MCF 10A (cell line): Measurements from ENCODE around the gene CABP2. TPM values are rescaled to one million over a fixed set of nuclear protein-coding genes. Genes with fewer than 3 reads are reported as not detected.

ENCODE experiments used
- BruUV-seq: library from RNA; stranded (reverse); fragments of 400-500 nt; replicated peaks from 2 replicates; lab custom pipeline; 2021; lab: Mats Ljungman, UMichigan
- CTCF ChIA-PET: fragments of 300-600 bp; sonication (Branson Sonifier 250); formaldehyde crosslinking; extraction: SDS; loops from one replicate; lab custom pipeline; 2021; ENCODE audit warnings: antibody characterized with exemption, inconsistent platforms; lab: Yijun Ruan, JAX
- POLR2A ChIA-PET: fragments of 300-600, 350-650 bp; sonication (Branson Sonifier 250); formaldehyde crosslinking; extraction: SDS; loops from one replicate; lab custom pipeline; 2020; ENCODE audit warnings: antibody characterized with exemption, inconsistent platforms; lab: Yijun Ruan, JAX
- DNase-seq: peaks from one replicate; pipeline ENCODE4 v3.0.0-alpha.2; 2018; ENCODE audit not compliant: unreplicated experiment
- H3K27ac Mint-ChIP-seq: one replicate; pipeline ENCODE4 v1.8.0; 2022; ENCODE audit warnings: mild to moderate bottlenecking, low read depth, mixed read lengths; ENCODE audit not compliant: unreplicated experiment
- H3K27me3 Mint-ChIP-seq: one replicate; pipeline ENCODE4 v1.8.0; 2022; ENCODE audit warnings: mixed read lengths; ENCODE audit not compliant: insufficient read depth, unreplicated experiment
- H3K36me3 Mint-ChIP-seq: one replicate; pipeline ENCODE4 v1.8.0; 2022; ENCODE audit warnings: mild to moderate bottlenecking, moderate library complexity, mixed read lengths; ENCODE audit not compliant: insufficient read depth, unreplicated experiment
- H3K4me1 Mint-ChIP-seq: one replicate; pipeline ENCODE4 v1.8.0; 2022; ENCODE audit warnings: mixed read lengths; ENCODE audit not compliant: insufficient read depth, unreplicated experiment
- H3K4me3 Mint-ChIP-seq: one replicate; pipeline ENCODE4 v1.8.0; 2022; ENCODE audit warnings: mild to moderate bottlenecking, moderate library complexity, mixed read lengths; ENCODE audit not compliant: unreplicated experiment
- H3K9me3 Mint-ChIP-seq: one replicate; pipeline ENCODE4 v1.8.0; 2022; ENCODE audit warnings: mixed read lengths; ENCODE audit not compliant: unreplicated experiment
- intact Hi-C: fragments of 100-400 bp; cut with micrococcal nuclease; formaldehyde crosslinking; loops from 2 replicates; pipeline ENCODE4 v1.14.1; 2022
- total RNA-seq: library from RNA; stranded (reverse); gene quantifications from 2 replicates; pipeline ENCODE4 v1.2.3, GENCODE V29; 2022
- TF ChIP-seq, protein P1 (sequence below): fragments of 200-600 bp; IDR thresholded peaks from one replicate; pipeline ENCODE4 v1.8.0; 2022; ENCODE audit warnings: antibody characterized with exemption, mild to moderate bottlenecking; ENCODE audit not compliant: unreplicated experiment

The CABP2 gene
- total RNA-seq, 1 experiment from 2014 or later, result not detected

DNA sequence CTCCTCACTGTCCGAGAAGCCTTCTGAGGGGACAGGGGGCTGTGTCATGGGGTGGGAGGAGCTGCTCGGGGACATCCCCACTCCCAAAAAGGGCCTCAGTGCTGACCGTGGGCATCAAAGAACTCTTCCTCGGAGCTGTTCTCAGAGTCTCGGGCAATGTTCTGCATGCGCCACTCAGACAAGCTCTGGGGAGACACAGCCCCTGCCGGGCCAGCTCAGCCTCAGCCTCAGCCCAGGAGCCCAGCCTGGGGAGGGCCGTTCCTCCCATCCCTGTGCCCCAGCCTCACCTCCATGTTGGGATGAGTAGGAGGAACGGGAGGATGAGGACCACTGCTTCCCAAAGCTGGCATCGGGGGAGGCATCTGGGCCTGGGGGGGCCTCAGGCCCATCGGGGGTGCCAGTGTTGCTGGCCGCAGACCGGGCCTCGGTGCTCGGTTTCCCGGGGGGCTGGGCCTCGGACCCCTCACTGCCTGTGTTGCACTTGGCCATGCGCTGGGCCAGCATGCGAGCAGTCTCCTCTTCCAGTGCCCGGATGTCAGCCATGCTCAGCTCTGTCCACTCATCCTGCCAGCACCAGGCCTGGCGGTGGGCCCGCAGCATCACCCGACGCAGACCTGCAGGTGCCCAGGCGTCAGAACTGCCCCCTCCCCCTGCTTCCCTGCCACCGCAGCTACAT lies 23.3 kb downstream of the CABP2 start:
- ChIA-PET POLR2A (interaction anchor here (1.2 kb wide), 1 partner anchor 32 kb away, joined by 3 read pairs; no protein-coding TSS in a partner anchor), CTCF (interaction anchor here (0.7 kb wide), 1 partner anchor 29 kb away, joined by 3 read pairs; no protein-coding TSS in a partner anchor)
- intact Hi-C loops, result no loop called here

DNA sequence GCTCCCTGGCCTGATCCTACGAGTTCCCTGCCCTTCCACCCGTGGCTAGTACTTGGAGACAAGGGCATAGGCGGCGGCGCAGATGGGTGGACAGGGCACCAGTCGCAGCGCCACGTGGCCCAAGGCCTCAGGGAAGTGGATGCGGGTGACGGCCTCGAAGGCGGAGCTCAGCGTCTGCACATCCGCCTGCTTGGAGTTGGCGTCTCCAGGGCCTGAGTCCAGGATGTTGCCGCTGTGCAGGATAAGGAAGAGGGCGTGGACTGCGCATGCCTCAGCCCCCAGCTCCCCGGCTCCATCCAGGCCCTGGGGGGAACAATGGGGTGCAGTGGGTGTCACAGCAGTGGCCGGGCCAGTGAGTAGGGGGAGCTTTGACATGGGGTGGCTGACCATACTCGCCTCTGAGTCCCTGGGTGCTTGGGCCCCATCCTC lies 24.7 kb downstream of the CABP2 start:
- intact Hi-C loops, result no loop called here
- Mint-ChIP-seq H3K27me3 (no peaks in the 10 kb centered on the region), H3K4me3 (no peak overlapping the region), H3K9me3 (no peaks in the 10 kb centered on the region), H3K36me3 (peaks cover 32% of the 10 kb centered on the region), H3K27ac (no peak overlapping the region), H3K4me1 (peaks cover 7% of the 10 kb centered on the region)
- TF ChIP-seq, protein P1, sequence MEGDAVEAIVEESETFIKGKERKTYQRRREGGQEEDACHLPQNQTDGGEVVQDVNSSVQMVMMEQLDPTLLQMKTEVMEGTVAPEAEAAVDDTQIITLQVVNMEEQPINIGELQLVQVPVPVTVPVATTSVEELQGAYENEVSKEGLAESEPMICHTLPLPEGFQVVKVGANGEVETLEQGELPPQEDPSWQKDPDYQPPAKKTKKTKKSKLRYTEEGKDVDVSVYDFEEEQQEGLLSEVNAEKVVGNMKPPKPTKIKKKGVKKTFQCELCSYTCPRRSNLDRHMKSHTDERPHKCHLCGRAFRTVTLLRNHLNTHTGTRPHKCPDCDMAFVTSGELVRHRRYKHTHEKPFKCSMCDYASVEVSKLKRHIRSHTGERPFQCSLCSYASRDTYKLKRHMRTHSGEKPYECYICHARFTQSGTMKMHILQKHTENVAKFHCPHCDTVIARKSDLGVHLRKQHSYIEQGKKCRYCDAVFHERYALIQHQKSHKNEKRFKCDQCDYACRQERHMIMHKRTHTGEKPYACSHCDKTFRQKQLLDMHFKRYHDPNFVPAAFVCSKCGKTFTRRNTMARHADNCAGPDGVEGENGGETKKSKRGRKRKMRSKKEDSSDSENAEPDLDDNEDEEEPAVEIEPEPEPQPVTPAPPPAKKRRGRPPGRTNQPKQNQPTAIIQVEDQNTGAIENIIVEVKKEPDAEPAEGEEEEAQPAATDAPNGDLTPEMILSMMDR, result no peak
- BruUV-seq, result no TSS peak
- CTCF ChIA-PET, result interaction anchor here (0.7 kb wide), 1 partner anchor 22 kb away, joined by 3 read pairs; no protein-coding TSS in a partner anchor
- no peak for DNase-seq
- POLR2A ChIA-PET, result interaction anchor here (0.7 kb wide), 1 partner anchor 9 kb away, joined by 3 read pairs; the partner anchor contains the start of gene CDK2AP2

More for the DNA sequence above, 23.3 kb downstream of the CABP2 start:
- no peak for DNase-seq
- BruUV-seq, result no TSS peak
- Mint-ChIP-seq H3K9me3 (no peaks in the 10 kb centered on the region), H3K4me1 (peaks cover 7% of the 10 kb centered on the region), H3K4me3 (no peak overlapping the region), H3K27ac (no peak overlapping the region), H3K36me3 (peaks cover 21% of the 10 kb centered on the region), H3K27me3 (no peaks in the 10 kb centered on the region)
- TF ChIP-seq, protein P1, result no peak

DNA sequence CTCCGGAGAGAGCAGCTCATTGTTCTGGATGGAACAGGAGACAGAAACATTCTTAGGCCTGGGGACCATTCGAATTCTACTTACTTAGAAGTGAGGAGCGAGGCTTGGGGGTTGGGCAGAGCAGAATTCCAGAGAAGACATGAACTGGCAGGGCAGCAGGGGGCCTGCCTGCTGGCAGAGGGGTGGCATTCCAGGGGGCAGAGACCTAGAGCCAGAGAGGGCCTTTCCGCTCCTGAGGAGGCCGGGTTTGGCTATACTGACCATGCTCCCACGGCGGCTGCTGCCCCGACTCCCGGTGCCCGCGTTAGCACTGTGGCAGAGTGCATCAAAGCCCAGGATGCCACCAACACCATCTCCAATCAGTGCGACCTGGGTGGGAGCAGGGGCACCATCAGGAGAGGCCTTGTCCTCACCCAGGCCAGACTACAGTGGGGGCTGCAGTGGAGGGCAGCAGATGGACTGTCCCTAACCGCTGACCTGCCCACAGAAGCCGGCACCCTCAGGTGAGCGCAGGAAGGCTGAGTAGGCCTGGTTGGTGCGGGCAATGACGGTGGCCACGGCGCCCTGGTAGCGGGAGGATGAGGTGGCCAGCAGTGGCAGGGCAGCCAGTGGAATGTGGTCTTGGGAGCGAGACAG lies 25.5 kb downstream of the CABP2 start:
- intact Hi-C loops, result no loop called here
- H3K4me3 Mint-ChIP-seq, result no peak overlapping the region
- POLR2A ChIA-PET, result no interaction called here
- peaks cover 33% of the 10 kb centered on the region for H3K36me3 Mint-ChIP-seq
- no TSS peak for BruUV-seq
- H3K4me1 Mint-ChIP-seq, result peaks cover 7% of the 10 kb centered on the region
- no peak for DNase-seq
- H3K27ac Mint-ChIP-seq, result no peak overlapping the region
- CTCF ChIA-PET, result no interaction called here
- H3K27me3 Mint-ChIP-seq, result no peaks in the 10 kb centered on the region
- TF ChIP-seq, protein P1, result no peak
- no peaks in the 10 kb centered on the region for H3K9me3 Mint-ChIP-seq

DNA sequence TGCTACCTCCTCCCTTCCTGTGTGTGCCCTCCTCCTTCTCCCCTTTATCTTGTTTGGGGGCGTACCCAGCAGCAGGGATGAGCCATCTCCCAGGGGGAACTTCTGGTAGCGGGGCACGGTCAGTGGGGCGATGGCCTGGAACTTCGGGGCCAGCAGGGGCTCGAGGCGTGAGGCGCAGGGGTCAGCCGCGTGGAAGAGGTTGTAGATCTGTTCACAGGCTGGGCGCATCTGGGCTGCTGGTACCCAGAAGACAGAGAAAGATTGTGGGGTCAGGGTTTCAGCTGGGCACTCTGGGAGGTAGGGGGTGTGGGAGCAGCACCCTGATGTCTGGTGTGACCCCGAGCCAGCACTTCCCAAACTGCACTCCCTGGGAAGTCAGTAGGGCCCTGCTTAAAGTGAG lies 27.1 kb downstream of the CABP2 start:
- BruUV-seq, result no TSS peak
- intact Hi-C loops, result no loop called here
- no peak for DNase-seq
- CTCF ChIA-PET, result interaction anchor here (0.6 kb wide), 1 partner anchor 13 kb away, joined by 3 read pairs; no protein-coding TSS in a partner anchor
- peaks cover 26% of the 10 kb centered on the region for H3K36me3 Mint-ChIP-seq
- H3K27ac Mint-ChIP-seq, result no peak overlapping the region
- peaks cover 4% of the 10 kb centered on the region for H3K4me1 Mint-ChIP-seq
- no peaks in the 10 kb centered on the region for H3K9me3 Mint-ChIP-seq
- H3K27me3 Mint-ChIP-seq, result no peaks in the 10 kb centered on the region
- no peak overlapping the region for H3K4me3 Mint-ChIP-seq
- POLR2A ChIA-PET, result no interaction called here
- TF ChIP-seq, protein P1, result no peak
